Fibroblast of the conjunctiva (primary cell): ENCODE results near the gene SLC13A2.
"Not testable (repeated sequence)": the region's sequence is repeated elsewhere in the genome, so short reads cannot be mapped to it uniquely, and the experiment has no call there.

Source experiments
- DNase-seq: peaks from one replicate; pipeline ENCODE4 v3.0.0-alpha.2; 2010; ENCODE audit warnings: low read depth

SLC13A2 gene

GRCh38 chr17:28473542-28473941, at the start of gene SLC13A2:
Gene SLC13A2, plus strand, starts transcription at chr17:28473644. Its CDS starts 69 bp downstream, at chr17:28473713.
- no peak for DNase-seq

GRCh38 chr17:28425206-28425605, 48.2 kb upstream of the SLC13A2 start:
- no peak for DNase-seq

GRCh38 chr17:28426081-28426519, 47.3 kb upstream of the SLC13A2 start:
- no peak for DNase-seq

GRCh38 chr17:28427371-28427770, 46.1 kb upstream of the SLC13A2 start:
- DNase-seq: peak; percentile 10

GRCh38 chr17:28427982-28428381, 45.5 kb upstream of the SLC13A2 start:
- not testable (repeated sequence) for DNase-seq

- no peak for DNase-seq
These were observed 39.7 kb upstream of the SLC13A2 start for GRCh38 chr17:28433721-28434120.

GRCh38 chr17:28434326-28434725, 39.1 kb upstream of the SLC13A2 start:
- DNase-seq: not testable (repeated sequence)

GRCh38 chr17:28443901-28444638, 29.4 kb upstream of the SLC13A2 start:
- DNase-seq: no peak

- no peak for DNase-seq
These were observed 26.6 kb upstream of the SLC13A2 start for GRCh38 chr17:28446716-28447395.

- DNase-seq: no peak
These were observed 26.1 kb upstream of the SLC13A2 start for GRCh38 chr17:28447396-28447760.

- no peak for DNase-seq
These were observed 23.6 kb upstream of the SLC13A2 start for GRCh38 chr17:28449859-28450258.

- DNase-seq: no peak
These were observed 15.6 kb upstream of the SLC13A2 start for GRCh38 chr17:28457890-28458289.

GRCh38 chr17:28458881-28459280, 14.6 kb upstream of the SLC13A2 start:
- DNase-seq: not testable (repeated sequence)

GRCh38 chr17:28460901-28461300, 12.5 kb upstream of the SLC13A2 start:
- DNase-seq: no peak

- DNase-seq: no peak
These were observed 7.4 kb upstream of the SLC13A2 start for GRCh38 chr17:28466001-28466400.

GRCh38 chr17:28466521-28467048, 6.9 kb upstream of the SLC13A2 start:
- DNase-seq: no peak

GRCh38 chr17:28467456-28468025, 5.9 kb upstream of the SLC13A2 start:
- no peak for DNase-seq

- not testable (repeated sequence) for DNase-seq
These were observed 5.3 kb upstream of the SLC13A2 start for GRCh38 chr17:28468033-28468735.

GRCh38 chr17:28468781-28469180, 4.7 kb upstream of the SLC13A2 start:
- DNase-seq: no peak

GRCh38 chr17:28469376-28469775, 4.1 kb upstream of the SLC13A2 start:
- DNase-seq: no peak

- no peak for DNase-seq
These were observed 3.1 kb upstream of the SLC13A2 start for GRCh38 chr17:28470266-28470913.

GRCh38 chr17:28470914-28471366, 2.5 kb upstream of the SLC13A2 start:
- no peak for DNase-seq
